Ishikawa (cell line): Measurements from ENCODE around the gene KIAA1217.

ENCODE experiments used
- CEBPB ChIP-seq: IDR thresholded peaks from 2 replicates; pipeline ENCODE4 v1.6.1; 2012
- CREB1 ChIP-seq: IDR thresholded peaks from 2 replicates; pipeline ENCODE4 v1.6.1; 2012; ENCODE audit warnings: low read depth
- EGR1 ChIP-seq: IDR thresholded peaks from 2 replicates; pipeline ENCODE4 v1.6.1; 2012
- EP300 ChIP-seq: IDR thresholded peaks from 2 replicates; pipeline ENCODE4 v1.6.1; 2012; ENCODE audit warnings: borderline replicate concordance
- FOXM1 ChIP-seq: IDR thresholded peaks from 2 replicates; pipeline ENCODE4 v1.6.1; 2012; ENCODE audit warnings: low read depth, borderline replicate concordance
- NFIC ChIP-seq: IDR thresholded peaks from 2 replicates; pipeline ENCODE4 v1.6.1; 2012
- RAD21 ChIP-seq: IDR thresholded peaks from 2 replicates; pipeline ENCODE4 v1.6.1; 2012; ENCODE audit warnings: low read depth
- TAF1 ChIP-seq: IDR thresholded peaks from 2 replicates; pipeline ENCODE4 v1.6.1; 2012; ENCODE audit warnings: low read depth, mild to moderate bottlenecking
- TCF12 ChIP-seq: IDR thresholded peaks from 2 replicates; pipeline ENCODE4 v1.6.1; 2012; ENCODE audit warnings: low read depth
- TEAD4 ChIP-seq: IDR thresholded peaks from 2 replicates; pipeline ENCODE4 v1.6.1; 2012
- YY1 ChIP-seq: IDR thresholded peaks from 2 replicates; pipeline ENCODE4 v1.6.1; 2012; ENCODE audit warnings: low read depth
- ZBTB7A ChIP-seq: IDR thresholded peaks from 2 replicates; pipeline ENCODE4 v1.6.1; 2012; ENCODE audit warnings: low read depth
- TF ChIP-seq, protein P1 (sequence below): IDR thresholded peaks from 2 replicates; pipeline ENCODE4 v1.6.1; 2012
- TF ChIP-seq, protein P2 (sequence below): IDR thresholded peaks from 2 replicates; pipeline ENCODE4 v1.6.1; 2012
- TF ChIP-seq, protein P3 (sequence below): IDR thresholded peaks from 2 replicates; pipeline ENCODE4 v1.6.1; 2012; ENCODE audit warnings: low read depth, mild to moderate bottlenecking

KIAA1217 gene

DNA sequence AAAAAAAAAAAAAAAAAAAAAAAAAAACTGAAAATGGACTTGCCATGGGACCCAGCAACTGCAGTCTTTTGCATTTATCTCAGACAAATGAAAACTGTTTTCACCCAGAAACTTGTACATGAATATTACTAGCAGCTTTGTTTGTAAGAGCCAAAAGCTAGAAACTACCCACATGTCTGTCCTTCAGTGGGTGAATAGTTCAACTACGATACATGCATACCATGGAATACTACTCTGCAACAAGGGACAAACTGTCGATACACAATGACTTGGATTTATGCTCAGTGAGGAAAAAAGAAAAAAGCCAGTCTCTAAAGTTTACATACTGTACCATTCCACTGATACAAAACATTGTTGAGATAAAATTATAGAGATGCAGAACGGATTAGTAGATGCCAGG is 195.6 kb downstream of the KIAA1217 start:
- no peak for TF ChIP-seq NFIC
- no peak for TF ChIP-seq RAD21
- no peak for TF ChIP-seq TEAD4
- TF ChIP-seq FOXM1 = no peak
- TF ChIP-seq EGR1 = no peak
- TF ChIP-seq, protein P1, sequence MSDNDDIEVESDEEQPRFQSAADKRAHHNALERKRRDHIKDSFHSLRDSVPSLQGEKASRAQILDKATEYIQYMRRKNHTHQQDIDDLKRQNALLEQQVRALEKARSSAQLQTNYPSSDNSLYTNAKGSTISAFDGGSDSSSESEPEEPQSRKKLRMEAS = no peak
- TF ChIP-seq, protein P2, sequence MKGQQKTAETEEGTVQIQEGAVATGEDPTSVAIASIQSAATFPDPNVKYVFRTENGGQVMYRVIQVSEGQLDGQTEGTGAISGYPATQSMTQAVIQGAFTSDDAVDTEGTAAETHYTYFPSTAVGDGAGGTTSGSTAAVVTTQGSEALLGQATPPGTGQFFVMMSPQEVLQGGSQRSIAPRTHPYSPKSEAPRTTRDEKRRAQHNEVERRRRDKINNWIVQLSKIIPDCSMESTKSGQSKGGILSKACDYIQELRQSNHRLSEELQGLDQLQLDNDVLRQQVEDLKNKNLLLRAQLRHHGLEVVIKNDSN = no peak
- TF ChIP-seq CEBPB = no peak
- no peak for TF ChIP-seq YY1
- no peak for TF ChIP-seq TAF1
- no peak for TF ChIP-seq EP300

DNA sequence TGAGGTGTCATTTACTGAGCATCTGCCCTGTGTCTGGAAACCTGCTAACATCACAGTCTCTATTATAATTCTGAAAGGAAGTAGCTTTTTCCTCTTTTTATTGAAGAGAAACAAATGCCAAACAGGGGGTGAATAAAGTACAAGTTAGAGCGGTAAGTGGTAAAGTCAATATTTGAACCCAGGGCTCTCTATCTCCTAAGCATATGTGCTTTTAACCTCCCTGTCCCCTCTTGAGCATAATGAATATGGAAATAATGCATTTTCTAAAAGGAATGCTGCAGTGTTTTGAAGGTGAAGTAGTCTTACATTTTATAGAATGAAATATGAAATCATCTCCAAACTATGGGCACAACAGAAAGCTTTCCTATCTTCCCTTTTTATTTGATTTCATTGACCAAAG is 196.7 kb downstream of the KIAA1217 start:
- TF ChIP-seq RAD21 (no peak), EP300 (no peak), NFIC (no peak), EGR1 (no peak), TEAD4 (no peak), TAF1 (no peak), FOXM1 (no peak)

DNA sequence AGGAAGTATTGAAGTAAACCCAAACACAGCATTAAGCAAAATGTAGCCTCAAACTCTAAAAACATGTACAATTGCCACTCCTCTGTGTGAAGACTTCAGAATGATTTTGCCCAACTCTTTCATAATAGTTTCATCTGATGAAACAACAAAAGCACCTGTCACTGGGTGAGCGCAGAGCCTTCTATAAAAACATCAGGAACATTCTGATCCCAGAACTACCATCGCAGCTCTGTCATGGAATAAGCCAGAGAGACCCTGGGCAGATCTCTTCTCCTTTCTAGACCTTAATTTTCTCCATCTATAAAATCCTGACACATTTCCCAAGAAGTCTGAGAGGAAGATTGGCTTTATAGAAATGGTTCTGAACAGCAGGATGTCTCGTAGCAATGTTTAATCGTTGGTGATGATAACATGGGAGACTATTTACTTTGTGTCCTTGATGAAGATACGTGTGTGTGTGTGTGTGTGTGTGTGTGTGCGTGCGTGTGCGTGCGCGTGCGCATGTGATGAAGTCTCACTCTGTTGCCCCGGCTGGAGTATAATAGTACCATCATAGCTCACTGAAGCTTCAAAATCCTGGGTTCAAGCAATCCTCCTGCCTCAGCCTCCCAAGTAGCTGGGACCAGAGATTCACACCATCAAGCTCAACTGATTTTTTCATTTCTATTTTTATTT is 198.0 kb downstream of the KIAA1217 start:
- TF ChIP-seq TEAD4 (no peak), YY1 (no peak), TCF12 (no peak), ZBTB7A (no peak), RAD21 (no peak), FOXM1 (no peak), EGR1 (no peak), CREB1 (no peak), TAF1 (no peak), NFIC (no peak)
- TF ChIP-seq, protein P3, sequence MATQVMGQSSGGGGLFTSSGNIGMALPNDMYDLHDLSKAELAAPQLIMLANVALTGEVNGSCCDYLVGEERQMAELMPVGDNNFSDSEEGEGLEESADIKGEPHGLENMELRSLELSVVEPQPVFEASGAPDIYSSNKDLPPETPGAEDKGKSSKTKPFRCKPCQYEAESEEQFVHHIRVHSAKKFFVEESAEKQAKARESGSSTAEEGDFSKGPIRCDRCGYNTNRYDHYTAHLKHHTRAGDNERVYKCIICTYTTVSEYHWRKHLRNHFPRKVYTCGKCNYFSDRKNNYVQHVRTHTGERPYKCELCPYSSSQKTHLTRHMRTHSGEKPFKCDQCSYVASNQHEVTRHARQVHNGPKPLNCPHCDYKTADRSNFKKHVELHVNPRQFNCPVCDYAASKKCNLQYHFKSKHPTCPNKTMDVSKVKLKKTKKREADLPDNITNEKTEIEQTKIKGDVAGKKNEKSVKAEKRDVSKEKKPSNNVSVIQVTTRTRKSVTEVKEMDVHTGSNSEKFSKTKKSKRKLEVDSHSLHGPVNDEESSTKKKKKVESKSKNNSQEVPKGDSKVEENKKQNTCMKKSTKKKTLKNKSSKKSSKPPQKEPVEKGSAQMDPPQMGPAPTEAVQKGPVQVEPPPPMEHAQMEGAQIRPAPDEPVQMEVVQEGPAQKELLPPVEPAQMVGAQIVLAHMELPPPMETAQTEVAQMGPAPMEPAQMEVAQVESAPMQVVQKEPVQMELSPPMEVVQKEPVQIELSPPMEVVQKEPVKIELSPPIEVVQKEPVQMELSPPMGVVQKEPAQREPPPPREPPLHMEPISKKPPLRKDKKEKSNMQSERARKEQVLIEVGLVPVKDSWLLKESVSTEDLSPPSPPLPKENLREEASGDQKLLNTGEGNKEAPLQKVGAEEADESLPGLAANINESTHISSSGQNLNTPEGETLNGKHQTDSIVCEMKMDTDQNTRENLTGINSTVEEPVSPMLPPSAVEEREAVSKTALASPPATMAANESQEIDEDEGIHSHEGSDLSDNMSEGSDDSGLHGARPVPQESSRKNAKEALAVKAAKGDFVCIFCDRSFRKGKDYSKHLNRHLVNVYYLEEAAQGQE = no peak
- TF ChIP-seq, protein P1 = no peak
- TF ChIP-seq, protein P2 = no peak

DNA sequence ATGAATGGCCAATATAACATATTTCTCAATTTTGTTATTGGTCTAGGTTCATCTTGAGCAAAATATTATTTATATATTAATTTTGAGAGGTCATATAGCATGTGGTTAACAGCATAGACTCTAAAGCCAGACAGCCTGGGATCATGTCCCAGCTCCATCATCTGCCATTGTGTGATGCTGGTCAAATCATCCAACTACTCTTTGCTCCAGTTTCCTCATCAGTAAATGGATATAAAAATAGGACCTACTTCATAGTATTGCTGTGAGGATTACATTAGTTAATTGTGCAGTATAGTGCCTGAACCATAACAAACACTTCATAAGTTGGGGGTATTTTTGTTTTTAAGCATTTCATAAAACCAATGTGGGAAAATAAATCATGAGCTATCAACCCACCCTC is 199.0 kb downstream of the KIAA1217 start:
- no peak for TF ChIP-seq CEBPB
- TF ChIP-seq NFIC = no peak
- TF ChIP-seq TAF1 = no peak
- TF ChIP-seq, protein P2 = no peak
- TF ChIP-seq, protein P3 = no peak
- TF ChIP-seq EGR1 = no peak

DNA sequence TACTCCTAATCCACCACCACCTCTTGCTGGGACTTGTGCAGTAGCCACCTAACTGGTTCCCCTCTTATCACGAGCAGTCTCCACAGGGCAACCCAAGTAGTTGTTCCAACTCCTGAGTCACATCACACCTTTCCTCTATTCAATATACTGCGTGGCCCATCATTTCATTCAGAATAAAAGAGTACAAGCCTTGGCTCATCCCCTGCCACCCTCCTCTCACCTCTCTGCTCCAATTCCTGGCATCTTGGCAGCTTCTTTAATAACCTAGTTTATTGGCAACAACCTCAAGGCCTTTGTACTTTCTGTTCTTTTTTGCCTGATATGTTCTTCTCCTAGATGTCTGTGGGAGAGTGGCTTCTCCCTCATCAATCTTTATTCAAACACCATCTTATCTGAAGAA is 199.4 kb downstream of the KIAA1217 start:
- TF ChIP-seq, protein P1 = no peak
- TF ChIP-seq TEAD4 (no peak), ZBTB7A (no peak), CREB1 (no peak), RAD21 (no peak), CEBPB (no peak), TCF12 (no peak), FOXM1 (no peak), TAF1 (no peak)
- TF ChIP-seq, protein P3 = no peak
- TF ChIP-seq, protein P2 = no peak
